GM19452 (cell line): Measurements from ENCODE around the gene VAV2.

Experiments
- ATAC-seq: cut with Tn5 transposase; IDR thresholded peaks from one replicate; pipeline ENCODE4 v1.9.1; 2021; ENCODE audit not compliant: unreplicated experiment

Gene VAV2

GRCh38 chr9:133826289-133827085, 165.6 kb downstream of the VAV2 start:
- no peak for ATAC-seq

DNA sequence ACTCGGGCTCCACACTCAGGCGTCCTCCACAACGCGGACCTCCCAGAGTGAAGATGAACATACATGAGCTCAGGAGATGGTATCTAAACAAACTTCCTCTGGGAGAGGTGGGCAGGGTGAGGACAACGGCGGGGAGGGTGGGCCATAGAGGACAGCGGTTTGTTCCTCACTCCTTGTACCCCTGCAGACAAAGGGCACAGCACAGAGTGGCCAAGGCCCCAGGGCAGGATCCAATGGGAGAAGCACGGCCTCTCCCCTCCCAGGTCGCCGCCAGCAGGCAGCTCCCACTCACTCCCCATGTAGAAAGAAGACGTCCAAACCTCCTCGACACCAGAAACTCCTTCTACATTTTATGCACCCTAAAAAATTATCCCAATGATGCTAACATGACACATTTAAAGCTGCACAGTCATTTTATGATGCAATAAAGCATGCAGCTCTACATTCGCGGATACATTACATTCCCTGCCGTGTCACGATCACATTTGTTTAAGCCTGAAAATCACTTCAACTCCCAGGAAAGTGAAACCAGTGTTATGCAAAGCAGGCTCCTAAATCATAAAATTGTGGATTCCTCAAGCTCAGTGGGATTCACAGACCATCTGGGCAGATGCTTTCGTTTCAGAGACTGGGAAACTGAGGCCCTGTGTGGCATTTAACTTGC, 166.4 kb downstream of the VAV2 start:
- no peak for ATAC-seq

- ATAC-seq = no peak
Observed at GRCh38 chr9:133824802-133825186, 167.3 kb downstream of the VAV2 start.

GRCh38 chr9:133824106-133824801, 167.9 kb downstream of the VAV2 start:
- ATAC-seq = no peak

DNA sequence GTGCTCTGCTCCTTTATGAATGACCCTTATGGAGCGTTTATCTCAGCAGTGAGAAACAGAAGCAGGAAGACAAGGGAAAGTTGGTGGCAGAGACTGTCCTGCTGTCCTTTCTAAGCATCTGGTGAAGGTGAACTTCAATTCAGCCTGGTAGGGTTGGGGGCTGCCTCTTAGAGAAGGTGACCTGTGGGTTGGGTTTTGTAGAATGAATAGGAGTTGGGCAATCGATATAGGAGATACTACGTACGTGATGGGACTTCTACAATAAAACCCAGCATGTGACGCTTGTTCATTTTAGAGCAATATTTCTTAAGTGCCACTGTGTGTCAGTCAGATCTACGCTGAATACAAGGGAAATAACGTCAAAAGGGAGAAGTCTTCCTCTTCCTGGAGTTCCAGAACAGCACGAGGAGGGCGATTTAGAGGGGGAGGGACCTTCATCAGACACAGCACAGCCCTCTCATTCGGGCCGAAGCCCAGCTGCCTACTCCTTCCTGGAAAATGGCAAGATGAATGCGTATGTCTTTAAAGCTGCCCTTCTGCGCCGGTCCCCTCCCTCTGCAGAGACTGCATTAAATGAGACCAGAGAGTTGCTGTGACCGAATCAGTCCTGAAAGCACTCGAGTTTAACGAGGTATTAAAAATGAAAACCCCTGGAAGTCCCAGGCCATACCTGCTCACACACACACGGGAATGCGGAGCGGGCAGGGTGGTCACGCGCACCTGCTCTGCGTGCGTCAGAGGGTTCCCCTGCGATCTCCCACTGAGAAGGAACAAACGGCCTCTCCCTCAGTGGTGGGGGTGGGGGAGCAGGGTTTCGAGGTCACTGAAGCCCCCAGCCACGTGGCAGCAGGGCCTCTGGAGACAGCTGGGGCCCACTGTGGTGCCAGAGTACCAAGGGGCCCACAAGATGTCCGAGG, 168.7 kb downstream of the VAV2 start:
- no peak for ATAC-seq

DNA sequence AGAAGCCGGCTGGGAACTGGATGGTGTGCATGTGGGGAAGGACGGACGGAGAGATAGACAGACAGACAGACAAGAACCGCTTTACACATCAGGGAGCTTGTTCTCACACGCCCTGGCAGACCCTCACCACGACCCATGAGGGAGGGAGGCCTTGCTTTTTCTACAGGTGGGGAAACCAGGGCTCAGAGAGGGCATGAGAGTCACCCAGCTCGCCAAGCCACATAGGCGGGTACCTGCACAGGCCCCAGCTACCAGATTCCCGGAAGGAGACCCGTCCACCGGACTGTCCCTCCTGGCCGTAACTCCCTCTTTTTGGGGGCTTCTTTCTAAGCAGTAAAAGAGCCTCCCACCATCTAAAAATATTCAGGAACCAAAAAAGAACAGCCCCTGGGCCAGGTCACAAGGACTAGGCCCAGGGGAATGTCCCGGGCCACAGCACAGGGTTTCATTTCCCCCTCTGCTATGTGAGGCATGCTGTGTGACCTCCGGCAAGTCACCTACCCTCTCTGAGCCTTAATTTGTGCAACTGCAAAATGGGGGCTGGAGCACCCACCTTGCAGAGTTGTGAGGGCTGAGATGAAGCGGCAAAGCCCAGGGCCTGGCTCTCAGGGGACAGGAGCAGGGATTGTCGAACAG, 169.6 kb downstream of the VAV2 start:
- peak; percentile 47 for ATAC-seq

DNA sequence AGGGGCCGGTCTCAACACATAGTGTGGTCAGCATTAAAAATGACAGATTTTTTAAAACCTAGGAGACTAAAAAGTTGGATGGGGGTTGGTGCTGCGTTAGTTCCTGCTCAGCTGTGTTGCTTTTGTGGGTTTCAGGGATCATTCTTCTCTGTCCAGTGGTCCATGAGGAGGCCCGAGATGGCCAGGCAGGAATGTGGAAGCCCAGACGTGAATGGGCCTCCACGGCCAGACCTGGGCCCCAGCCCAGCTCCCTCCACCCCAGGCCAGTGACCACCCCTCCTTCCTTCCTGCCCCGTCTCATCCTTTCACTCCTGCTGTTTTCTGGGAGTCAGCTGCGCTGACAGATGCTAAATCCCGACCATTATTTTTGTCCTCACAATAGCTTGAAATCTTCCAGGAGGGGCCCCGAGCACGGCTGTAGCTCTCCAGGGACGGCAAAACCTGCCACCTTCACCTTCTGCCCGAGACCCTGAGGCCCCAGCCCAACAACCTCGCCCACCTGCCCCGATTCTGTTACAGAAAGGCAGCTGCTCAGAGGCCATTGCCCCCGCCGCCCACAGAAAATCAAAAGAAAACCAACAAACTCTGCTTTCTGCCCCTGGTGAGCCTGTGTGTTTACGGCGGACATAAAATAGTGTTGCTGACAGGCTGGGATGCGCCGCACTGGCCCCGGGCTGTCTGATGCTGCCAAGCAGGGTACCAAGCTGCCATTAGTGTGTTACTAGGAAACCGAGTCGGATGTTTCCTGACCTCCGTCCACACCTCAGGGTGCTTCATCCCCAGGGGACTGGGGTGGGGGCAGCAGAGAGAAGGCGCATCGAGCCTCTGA, 170.3 kb downstream of the VAV2 start:
- peak; percentile 34 for ATAC-seq

- no peak for ATAC-seq
Observed at GRCh38 chr9:133819923-133820322, 172.2 kb downstream of the VAV2 start.

GRCh38 chr9:133818444-133818843, 173.7 kb downstream of the VAV2 start:
- no peak for ATAC-seq

DNA sequence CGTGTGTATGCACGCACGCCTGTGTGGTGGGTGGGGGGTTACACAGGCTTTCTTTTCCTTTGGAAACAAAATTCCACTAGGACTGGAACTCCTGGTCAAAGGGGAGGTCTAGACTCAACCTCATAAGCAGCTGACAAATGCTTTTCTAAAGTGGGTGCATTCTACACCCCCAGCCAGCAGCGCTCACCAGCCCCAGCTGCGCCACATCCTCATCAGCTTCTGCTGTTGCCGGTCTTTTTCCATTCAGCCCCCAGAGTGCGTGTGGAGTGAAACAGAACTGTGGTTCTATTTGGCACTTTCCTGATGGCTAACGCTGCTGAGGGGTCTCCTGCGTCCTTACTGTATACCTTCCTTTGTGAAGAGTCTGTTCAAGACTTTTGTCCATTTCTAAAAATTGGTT, 176.3 kb downstream of the VAV2 start:
- ATAC-seq = no peak

DNA sequence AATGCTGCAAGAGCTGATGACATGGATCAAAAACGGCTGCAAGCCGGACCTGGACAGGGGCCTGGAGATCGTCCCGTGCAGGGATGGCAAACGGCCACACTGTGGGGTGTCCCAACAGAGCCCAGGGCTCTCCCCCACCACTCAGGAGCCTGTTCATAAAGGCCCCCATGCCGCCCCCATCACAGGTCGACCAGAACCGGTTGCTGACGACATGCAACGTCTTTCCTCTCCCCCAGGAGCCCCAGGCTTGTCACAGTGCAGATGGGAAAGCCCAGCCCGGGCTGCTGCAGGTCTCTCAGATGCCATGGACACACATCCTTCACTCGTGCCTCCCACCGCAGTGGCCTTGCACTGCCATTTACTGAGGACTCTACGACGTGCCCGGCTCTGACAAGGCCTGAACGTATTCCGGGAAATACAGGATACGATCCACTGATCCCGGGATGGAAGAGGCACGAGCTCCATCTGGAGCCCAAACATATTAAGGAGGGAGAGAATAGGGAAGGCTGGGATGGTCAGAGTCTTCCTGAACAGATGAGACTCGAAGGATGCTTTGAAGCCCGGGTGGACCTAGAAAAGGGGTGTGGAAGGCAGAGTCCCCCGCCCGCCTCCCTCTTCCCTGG, 177.4 kb downstream of the VAV2 start:
- no peak for ATAC-seq

GRCh38 chr9:133813749-133814585, 178.2 kb downstream of the VAV2 start:
- no peak for ATAC-seq

- ATAC-seq = no peak
Observed at GRCh38 chr9:133812941-133813748, 179.0 kb downstream of the VAV2 start.

DNA sequence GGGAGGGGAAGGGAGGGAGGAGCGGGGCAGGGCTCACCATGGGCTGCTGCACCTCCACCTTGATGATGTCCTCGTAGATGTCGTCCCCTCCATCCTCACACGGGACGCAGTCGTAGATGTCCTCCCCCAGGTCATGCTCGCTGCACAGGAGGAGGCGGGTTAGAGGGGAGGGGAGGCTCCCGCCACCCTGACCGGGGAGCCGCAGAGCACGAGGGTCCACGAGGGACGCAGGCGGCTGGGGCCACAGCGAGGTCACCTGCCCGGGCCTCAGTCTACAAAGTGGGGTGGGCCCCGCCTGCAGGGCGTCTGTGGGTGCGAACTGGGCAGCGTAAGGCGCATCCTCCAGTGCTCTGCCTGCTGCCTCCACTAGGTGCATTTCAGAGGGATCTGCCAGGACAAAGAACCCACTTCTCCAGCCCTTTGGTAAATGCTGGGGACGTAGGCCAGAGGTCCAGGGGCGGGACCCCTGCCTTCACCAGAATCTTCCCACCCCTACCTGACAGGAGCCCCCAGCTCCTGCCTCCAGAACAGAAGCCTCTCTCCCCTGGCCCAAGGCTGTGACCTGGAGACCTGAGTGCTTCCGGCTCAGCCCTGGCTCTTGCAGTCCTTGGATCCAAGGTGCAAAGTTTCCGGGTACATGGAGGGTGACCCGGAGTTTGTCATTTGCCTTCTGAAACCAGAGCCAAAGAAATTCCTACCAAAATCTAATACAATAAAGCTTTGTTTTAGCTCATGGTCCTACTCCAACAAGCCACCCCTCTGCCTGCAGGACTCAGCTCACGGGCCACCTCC, 179.9 kb downstream of the VAV2 start:
- ATAC-seq = no peak

GRCh38 chr9:133811471-133811870, 180.7 kb downstream of the VAV2 start:
- no peak for ATAC-seq

GRCh38 chr9:133810556-133811195, 181.4 kb downstream of the VAV2 start:
- no peak for ATAC-seq
